ENCODE data around the gene MAN2A2.

GRCh38 chr15:90959894-90960293 is 56.8 kb downstream of the MAN2A2 start:
- TF ChIP-seq CEBPZ (IDR thresholded peaks at IDR 0.05; ENCODE audit: borderline replicate concordance, low read depth, low read length) = no peak
- TF ChIP-seq SP2 (IDR thresholded peaks at IDR 0.05; ENCODE audit: extremely low read depth, low read depth, low read length, poor library complexity, severe bottlenecking) = no peak
